NCI-H1417 (cell line): ENCODE results near the gene ACTR6.
"Not testable (repeated sequence)": the region's sequence is repeated elsewhere in the genome, so short reads cannot be mapped to it uniquely, and the experiment has no call there.

Experiments
- DNase-seq, 3 experiments: peaks; one replicate each; lab custom pipeline; 2025; lab: John Stamatoyannopoulos, UW

ACTR6 gene

DNA sequence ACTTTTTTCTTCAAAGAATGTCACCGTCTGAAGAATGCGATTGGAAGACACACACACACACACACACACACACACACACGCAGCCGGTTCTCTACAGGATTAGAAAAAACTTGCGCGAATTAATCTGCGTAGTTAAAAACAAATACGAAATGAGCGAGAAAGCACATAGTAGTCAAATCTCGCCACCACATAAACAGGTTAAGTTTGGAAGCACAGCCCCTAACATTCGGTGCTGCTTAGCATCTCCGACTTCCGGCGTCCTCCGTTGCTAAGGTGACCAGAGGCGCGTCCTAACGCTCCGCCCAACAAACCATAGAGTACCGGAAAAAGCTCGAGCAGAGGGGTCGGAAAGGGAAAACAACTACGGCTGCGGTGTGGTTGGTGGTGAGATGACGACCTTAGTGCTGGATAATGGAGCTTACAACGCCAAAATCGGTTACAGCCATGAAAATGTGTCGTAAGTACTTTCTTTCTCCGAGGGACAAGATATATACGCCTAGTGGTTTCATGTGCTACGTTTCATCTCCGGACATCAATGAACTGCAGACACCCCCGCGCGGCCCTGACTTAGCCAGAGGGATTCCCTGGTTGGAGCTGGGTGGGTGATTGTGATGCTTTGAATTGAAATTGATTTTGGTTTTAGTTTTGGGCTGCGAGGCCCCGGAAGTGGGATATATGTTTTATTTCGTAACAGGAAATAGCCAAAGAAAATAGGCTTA, at the start of gene ACTR6:
Gene ACTR6 (plus strand): TSS at position 353 of the 719 bp plus-strand sequence. CDS start 37 bp downstream, at position 390.
- peak; percentile 97 to 99 (median 97) for DNase-seq

DNA sequence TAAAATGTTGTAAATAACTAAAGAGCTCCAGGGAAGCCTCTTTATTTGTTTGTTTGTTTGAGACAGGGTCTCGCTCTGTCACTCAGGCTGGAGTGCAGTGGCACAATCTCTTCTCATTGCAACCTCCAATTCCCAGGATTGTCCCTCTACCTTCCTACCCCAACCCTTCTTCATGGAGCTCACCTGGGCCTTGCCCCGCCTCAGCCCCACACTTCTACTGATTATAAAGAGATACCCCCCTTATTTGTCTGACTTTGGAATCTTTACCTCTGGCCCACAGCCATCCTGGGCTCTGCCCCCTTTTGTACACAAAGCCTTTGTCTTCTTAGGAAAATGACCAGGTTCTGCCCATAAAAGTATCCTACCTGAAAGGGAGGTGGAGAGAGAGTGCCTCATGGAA, 48.8 kb upstream of the ACTR6 start:
- peak in 1 of 3 experiments; percentile 34 for DNase-seq

- DNase-seq = no peak
These were observed 47.5 kb upstream of the ACTR6 start for GRCh38 chr12:100153131-100153530.

- DNase-seq = peak in 2 of 3 experiments; percentile 41 to 58
These were observed 46.0 kb upstream of the ACTR6 start for GRCh38 chr12:100154474-100155247.

GRCh38 chr12:100156731-100157426, 43.7 kb upstream of the ACTR6 start:
- peak; percentile 49 to 85 (median 54) for DNase-seq

DNA sequence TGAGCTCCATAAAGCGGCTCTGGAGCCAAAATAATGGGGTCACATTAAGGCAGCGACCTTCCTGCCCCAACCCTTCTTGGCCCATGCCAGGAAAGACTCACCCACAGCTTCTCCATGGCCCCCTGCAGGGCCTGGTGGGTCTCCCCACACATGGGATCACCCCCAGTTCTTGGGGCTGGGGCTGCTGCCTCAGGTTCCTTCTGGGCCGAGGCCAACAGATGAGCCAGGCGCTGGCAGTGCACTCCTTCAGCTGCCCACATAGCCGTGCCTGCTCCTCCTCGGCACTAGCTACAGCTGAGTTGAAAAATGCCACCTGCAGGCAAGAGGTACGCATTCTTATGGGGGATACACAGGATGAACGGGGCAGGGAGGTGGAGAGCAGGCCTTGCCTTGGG, 43.2 kb upstream of the ACTR6 start:
- DNase-seq = no peak

DNA sequence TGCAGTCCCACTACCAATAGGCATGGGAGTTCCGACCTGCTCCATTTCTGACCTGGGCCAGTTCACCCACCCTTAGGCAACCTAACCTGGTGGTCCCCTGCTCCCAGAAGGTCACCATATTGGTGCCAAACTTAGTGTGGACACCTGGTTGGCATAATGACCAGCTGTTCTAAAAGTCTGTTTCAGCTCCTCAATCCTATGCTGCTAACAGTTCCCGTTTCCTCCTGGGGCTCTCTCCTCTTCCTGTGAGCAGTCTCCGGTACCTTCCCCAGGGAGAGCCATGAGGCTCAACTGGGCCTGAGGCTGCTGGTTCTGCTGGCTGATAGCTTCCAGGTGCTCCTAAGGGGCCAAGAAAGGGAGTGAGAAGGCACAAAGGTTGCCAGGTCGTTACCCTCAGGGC, 42.1 kb upstream of the ACTR6 start:
- no peak for DNase-seq

DNA sequence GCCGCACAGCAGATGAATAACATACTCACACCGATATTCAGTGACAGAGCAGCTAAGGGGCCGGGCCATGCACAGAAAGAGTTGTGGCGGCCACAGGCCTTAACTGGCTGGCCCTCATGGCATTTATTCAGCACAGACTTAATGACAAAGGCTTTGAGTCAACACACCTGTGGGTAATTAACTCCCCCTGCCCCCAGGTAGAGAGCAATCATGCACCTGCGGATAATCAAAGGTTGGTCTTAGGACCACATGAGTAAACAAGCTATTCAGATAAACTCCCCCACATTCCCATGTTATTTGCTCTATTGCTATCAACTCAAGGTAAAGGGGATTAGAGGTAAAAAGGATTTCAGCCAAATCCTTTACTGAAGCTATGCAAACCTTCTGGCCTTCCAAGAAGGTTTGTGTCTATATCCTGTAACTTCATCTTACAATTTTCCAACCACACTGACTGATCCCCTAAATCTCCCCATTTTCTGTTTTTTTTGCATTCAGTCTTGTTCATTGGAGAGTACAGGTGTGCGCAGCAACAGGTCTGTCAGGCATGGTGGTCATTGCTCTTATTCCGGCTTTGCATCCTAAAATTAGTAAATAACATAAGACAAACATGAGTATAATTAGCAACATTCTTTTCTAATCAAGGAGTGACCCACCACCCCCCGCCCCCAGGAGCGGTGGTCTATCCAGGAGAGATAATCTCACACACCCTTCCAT, 41.1 kb upstream of the ACTR6 start:
- peak in 1 of 3 experiments; percentile 29 for DNase-seq

GRCh38 chr12:100163416-100164152, 37.0 kb upstream of the ACTR6 start:
- peak in 1 of 3 experiments; percentile 89 for DNase-seq

DNA sequence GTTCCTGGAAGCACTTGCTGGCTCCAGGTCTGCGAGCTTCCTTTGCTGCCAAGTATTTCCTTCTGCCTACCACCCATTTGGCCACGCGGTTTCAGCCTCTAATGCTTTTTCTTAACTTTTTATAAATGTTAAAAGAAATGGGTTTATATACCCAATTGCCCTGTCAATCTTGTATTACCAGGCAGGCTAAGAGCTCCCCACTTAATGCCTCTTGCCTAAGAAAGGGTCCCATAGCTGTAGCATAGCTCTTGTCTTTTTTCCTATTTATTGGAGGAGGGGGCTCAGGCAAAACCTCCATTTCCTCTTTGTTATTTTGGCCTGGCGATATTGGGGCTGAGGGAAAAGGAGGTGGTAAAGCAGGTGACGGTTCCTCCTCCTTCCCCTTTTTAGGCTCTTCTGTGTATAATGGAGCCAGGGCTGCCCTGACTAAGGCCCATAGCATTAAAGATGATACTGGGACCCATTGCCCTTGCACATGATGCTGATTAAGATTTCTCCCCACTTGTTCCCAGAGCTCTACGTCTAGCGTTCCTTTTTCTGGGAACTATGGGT, 36.4 kb upstream of the ACTR6 start:
- no peak for DNase-seq

GRCh38 chr12:100165356-100165755, 35.3 kb upstream of the ACTR6 start:
- DNase-seq = no peak

- DNase-seq = no peak
These were observed 34.4 kb upstream of the ACTR6 start for GRCh38 chr12:100166232-100166631.

- DNase-seq = no peak
These were observed 32.1 kb upstream of the ACTR6 start for GRCh38 chr12:100168562-100168961.

DNA sequence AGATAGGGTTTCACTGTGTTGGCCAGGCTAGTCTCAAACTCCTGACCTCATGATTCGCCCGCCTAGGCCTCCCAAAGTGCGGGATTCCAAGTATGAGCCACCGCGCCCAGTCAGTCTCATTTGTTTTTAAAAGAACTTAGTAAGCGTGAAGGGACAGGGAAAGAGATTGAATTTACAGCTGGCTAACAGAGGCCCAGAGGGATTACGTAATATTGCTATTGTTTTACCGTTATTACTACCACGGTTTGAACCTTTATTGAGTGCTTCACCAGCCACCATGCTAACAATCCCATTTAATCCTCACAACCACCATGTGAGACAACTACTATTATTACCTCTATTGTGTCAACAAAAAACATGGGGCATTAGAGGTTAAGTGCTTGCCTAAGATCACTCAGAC, 31.3 kb upstream of the ACTR6 start:
- DNase-seq = no peak

GRCh38 chr12:100170313-100170858, 30.2 kb upstream of the ACTR6 start:
- DNase-seq = no peak

GRCh38 chr12:100171248-100171647, 29.4 kb upstream of the ACTR6 start:
- DNase-seq = no peak

DNA sequence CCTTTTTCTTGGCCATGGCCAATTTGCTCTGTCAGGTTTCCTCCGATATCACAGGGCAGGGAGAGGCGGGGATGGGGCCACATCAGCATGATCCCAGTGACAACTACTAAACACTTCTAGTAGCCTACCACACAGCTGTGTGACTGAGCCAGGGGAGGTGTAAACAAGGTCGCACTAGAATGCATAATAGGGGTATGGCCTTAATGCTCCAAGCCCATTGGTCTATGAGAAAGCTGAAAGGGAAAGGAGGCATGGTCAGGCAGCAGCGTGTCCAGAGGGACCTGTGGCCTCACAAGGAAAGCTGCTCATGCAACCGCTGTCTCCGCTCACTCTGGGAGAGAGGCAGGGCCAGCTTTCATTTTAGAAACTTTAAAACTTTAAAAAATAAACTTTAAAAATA, 27.5 kb upstream of the ACTR6 start:
- DNase-seq = no peak

DNA sequence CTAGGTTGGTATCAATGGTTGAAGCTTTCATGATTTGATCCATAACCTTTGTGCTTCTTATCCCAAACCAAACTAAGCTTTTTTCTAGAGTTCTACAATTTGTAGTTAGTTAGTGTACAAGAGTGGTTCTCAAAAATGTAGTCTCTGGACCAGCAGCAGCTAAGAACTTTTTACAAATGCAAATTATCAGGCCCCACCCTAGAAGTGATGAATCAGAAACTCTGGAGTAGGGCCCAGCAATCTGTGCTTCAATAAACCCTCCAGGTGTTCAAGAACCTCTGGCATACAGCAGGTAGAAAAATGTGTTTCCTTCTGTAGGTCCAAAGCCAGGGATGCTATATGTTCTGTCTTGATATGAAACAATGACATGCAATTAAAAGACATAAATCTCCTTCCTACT, 26.1 kb upstream of the ACTR6 start:
- no peak for DNase-seq

DNA sequence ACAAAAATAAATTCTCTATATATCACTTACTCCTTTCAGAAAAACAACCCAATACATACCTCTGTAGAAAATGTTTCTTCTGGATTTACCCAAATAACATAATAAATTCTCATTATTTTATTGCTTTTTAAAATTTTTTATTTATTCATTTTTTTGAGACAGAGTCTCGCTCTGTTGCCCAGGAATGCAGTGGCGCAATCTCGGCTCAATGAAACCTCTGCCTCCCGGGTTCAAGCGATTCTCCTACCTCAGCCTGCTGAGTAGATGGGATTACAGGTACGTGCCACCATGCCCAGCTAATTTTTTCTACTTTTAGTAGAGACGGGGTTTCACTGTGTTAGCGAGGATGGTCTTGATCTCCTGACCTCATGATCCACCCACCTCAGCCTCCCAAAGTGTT, 24.1 kb upstream of the ACTR6 start:
- not testable (repeated sequence) for DNase-seq

- DNase-seq = no peak
These were observed 21.4 kb upstream of the ACTR6 start for GRCh38 chr12:100179252-100179651.
